ENCODE results near the gene ALOX15B.
A peak's percentile ranks its signal among the peaks of the same experiment; 100 is the strongest.

Gene ALOX15B, protein sequence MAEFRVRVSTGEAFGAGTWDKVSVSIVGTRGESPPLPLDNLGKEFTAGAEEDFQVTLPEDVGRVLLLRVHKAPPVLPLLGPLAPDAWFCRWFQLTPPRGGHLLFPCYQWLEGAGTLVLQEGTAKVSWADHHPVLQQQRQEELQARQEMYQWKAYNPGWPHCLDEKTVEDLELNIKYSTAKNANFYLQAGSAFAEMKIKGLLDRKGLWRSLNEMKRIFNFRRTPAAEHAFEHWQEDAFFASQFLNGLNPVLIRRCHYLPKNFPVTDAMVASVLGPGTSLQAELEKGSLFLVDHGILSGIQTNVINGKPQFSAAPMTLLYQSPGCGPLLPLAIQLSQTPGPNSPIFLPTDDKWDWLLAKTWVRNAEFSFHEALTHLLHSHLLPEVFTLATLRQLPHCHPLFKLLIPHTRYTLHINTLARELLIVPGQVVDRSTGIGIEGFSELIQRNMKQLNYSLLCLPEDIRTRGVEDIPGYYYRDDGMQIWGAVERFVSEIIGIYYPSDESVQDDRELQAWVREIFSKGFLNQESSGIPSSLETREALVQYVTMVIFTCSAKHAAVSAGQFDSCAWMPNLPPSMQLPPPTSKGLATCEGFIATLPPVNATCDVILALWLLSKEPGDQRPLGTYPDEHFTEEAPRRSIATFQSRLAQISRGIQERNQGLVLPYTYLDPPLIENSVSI

GRCh38 chr17:8038954-8039610 lies at the start of gene ALOX15B:
TSS of gene ALOX15B (plus strand) at chr17:8039059. CDS start at chr17:8039156, 97 bp downstream.
- H3K4me3 ChIP-seq (ENCODE audit: low read depth, low read length): no peak within 1 kb of the TSS
- DNase-seq (ENCODE audit: low read depth): no peak
- TF ChIP-seq, protein P1, sequence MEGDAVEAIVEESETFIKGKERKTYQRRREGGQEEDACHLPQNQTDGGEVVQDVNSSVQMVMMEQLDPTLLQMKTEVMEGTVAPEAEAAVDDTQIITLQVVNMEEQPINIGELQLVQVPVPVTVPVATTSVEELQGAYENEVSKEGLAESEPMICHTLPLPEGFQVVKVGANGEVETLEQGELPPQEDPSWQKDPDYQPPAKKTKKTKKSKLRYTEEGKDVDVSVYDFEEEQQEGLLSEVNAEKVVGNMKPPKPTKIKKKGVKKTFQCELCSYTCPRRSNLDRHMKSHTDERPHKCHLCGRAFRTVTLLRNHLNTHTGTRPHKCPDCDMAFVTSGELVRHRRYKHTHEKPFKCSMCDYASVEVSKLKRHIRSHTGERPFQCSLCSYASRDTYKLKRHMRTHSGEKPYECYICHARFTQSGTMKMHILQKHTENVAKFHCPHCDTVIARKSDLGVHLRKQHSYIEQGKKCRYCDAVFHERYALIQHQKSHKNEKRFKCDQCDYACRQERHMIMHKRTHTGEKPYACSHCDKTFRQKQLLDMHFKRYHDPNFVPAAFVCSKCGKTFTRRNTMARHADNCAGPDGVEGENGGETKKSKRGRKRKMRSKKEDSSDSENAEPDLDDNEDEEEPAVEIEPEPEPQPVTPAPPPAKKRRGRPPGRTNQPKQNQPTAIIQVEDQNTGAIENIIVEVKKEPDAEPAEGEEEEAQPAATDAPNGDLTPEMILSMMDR (IDR thresholded peaks at IDR 0.05; ENCODE audit: control insufficient read depth, extremely low read depth, insufficient read depth): no peak

GRCh38 chr17:7989781-7990655 lies 48.8 kb upstream of the ALOX15B start:
- TF ChIP-seq, protein P1 (IDR thresholded peaks at IDR 0.05; ENCODE audit: control insufficient read depth, extremely low read depth, insufficient read depth): peak; percentile 95
- peak overlapping the region; percentile 53 for H3K4me3 ChIP-seq (ENCODE audit: low read depth, low read length)
- DNase-seq (ENCODE audit: low read depth): peak; percentile 6

- TF ChIP-seq, protein P1 (IDR thresholded peaks at IDR 0.05; ENCODE audit: control insufficient read depth, extremely low read depth, insufficient read depth): no peak
- no peak overlapping the region for H3K4me3 ChIP-seq (ENCODE audit: low read depth, low read length)
- no peak for DNase-seq (ENCODE audit: low read depth)
Observed at GRCh38 chr17:7992516-7992915, 46.3 kb upstream of the ALOX15B start.

- no peak overlapping the region for H3K4me3 ChIP-seq (ENCODE audit: low read depth, low read length)
- no peak for DNase-seq (ENCODE audit: low read depth)
- TF ChIP-seq, protein P1 (IDR thresholded peaks at IDR 0.05; ENCODE audit: control insufficient read depth, extremely low read depth, insufficient read depth): no peak
Observed at GRCh38 chr17:7992924-7993323, 45.9 kb upstream of the ALOX15B start.

- TF ChIP-seq, protein P1 (IDR thresholded peaks at IDR 0.05; ENCODE audit: control insufficient read depth, extremely low read depth, insufficient read depth): no peak
- no peak overlapping the region for H3K4me3 ChIP-seq (ENCODE audit: low read depth, low read length)
- no peak for DNase-seq (ENCODE audit: low read depth)
Observed at GRCh38 chr17:7993972-7994589, 44.8 kb upstream of the ALOX15B start.

DNA sequence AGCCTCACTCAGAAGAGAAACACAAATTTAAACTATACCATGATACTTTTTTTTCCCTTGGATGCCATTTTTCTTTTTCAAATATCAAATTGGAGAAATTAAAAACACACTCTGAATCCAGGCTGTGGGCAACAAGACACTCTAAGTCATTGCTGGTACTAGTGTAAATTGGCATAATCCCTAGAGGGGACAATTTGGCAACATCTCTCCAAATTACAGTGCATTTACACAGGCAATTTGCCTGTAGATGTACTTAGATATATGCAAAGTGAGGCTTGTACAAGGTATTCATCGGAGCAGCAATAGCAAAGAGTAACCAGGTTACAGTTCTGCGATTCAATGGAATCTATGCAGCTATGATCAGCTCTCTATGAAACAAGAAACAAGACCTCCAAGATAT lies 43.1 kb upstream of the ALOX15B start:
- TF ChIP-seq, protein P1 (IDR thresholded peaks at IDR 0.05; ENCODE audit: control insufficient read depth, extremely low read depth, insufficient read depth): no peak
- DNase-seq (ENCODE audit: low read depth): no peak

More for the DNA sequence above, 43.1 kb upstream of the ALOX15B start:
- no peak overlapping the region for H3K4me3 ChIP-seq (ENCODE audit: low read depth, low read length)

Measured in LNCaP clone FGC (cell line).